GM12864 (cell line): ENCODE results near the gene NR2F2.

Experiments
- DNase-seq: peaks from one replicate; pipeline ENCODE4 v3.0.0-alpha.2; 2011; ENCODE audit warnings: low read depth
- H3K4me3 ChIP-seq: 2 replicates; pipeline ENCODE4 v1.5.1; 2011; ENCODE audit warnings: mild to moderate bottlenecking, low read depth, low read length, control low read depth
- CTCF ChIP-seq: IDR thresholded peaks from 2 replicates; pipeline ENCODE4 v1.5.1; 2011; ENCODE audit warnings: low read depth, mild to moderate bottlenecking, moderate library complexity, low read length, control low read depth, inconsistent platforms; ENCODE audit errors: missing control alignments

The NR2F2 gene

GRCh38 chr15:96385195-96385594, 54.7 kb downstream of the NR2F2 start:
- DNase-seq = no peak
- no peak overlapping the region for H3K4me3 ChIP-seq
- no peak for TF ChIP-seq CTCF

GRCh38 chr15:96388673-96389072, 58.2 kb downstream of the NR2F2 start:
- TF ChIP-seq CTCF = no peak
- no peak for DNase-seq
- no peak overlapping the region for H3K4me3 ChIP-seq
